HuH-7.5 (cell line): ENCODE results near the gene HOXA10.

Experiments used
- DNase-seq: peaks from one replicate; pipeline ENCODE4 v3.0.0; 2011; ENCODE audit warnings: low spot score

Gene HOXA10

DNA sequence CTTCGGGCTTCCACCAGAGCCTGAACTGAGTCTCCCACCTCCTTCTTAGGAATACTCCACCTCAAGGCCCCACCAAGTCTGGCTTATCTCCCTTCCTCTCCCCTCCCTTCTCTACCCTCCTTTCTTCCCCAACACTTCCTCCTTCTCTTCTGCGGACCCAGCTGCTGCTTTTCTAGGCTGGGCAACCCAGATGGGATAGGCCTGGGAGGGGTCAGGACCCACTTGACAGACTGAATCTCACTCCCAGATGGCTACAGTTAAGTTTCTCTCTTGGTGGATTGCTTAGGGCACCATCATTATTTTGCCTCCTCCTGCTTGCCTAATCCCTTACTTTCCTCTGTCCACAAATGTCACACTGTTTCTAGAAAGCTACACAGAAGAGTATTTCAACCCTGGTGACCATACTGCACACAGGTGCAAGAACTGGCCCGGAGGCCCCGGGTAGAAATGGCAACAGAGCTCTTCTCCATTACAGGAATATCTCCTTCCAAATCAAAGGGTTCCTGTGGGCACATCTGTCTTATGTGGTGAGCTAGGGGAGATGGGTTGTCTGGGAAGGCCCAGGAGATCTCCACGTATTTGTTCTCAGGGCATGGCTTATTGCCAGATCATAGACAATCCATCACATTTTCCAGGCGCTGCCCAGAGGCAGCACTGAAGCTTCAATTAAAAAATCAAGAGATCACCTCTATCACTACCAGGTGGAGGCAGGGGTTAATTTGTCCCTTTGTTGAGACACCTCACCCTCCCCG lies 16.1 kb upstream of the HOXA10 start:
- no peak for DNase-seq

- no peak for DNase-seq
These were observed 15.3 kb upstream of the HOXA10 start for GRCh38 chr7:27189295-27189996.

- DNase-seq, result no peak
These were observed 14.5 kb upstream of the HOXA10 start for GRCh38 chr7:27188386-27189294.

DNA sequence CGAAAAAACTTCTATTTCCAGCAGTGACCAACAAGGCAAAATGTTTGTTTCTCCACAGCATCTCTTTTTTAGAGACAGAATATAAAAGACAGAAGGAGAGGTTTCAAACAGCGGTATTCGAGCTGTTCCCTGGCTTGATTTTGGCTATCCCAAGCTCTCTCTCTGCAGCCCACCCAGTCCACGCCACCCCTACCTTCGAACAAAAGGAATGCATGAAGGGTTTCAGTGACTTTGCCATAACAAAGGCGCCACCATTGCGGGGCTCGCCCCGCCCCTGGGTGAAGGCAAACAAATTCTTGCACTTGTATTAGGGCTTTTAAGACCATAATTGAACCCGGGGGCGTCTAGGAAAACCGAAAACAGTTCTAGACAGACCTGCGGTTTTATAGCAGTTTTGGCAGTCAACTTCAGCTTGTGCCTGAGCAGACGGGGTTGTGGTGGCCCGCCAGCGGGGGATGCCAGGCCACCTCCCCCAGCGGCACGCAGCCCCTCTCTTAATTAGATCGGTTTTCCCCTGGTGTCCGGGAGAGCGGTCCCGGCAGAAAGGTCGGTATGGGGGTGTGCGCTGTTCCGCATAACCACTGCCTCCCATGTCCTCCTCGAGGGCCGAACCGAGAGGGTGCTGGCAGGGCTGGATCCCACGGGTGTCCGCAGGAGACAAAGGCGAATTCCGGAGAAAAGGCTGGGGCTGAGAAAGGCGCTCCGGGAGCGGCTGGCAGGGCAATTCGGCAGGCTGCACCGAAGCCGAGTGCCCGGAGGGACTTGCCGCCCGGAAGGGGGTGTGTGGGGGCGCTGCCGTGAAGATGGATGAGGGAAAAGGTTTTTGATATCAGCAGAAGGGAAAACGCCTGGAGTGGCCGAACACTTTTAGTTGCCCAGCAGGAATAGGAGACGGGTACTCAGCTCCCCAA lies 13.6 kb upstream of the HOXA10 start:
- DNase-seq, result no peak

GRCh38 chr7:27186668-27187474 lies 12.8 kb upstream of the HOXA10 start:
- no peak for DNase-seq

- no peak for DNase-seq
These were observed 11.9 kb upstream of the HOXA10 start for GRCh38 chr7:27185854-27186667.

DNA sequence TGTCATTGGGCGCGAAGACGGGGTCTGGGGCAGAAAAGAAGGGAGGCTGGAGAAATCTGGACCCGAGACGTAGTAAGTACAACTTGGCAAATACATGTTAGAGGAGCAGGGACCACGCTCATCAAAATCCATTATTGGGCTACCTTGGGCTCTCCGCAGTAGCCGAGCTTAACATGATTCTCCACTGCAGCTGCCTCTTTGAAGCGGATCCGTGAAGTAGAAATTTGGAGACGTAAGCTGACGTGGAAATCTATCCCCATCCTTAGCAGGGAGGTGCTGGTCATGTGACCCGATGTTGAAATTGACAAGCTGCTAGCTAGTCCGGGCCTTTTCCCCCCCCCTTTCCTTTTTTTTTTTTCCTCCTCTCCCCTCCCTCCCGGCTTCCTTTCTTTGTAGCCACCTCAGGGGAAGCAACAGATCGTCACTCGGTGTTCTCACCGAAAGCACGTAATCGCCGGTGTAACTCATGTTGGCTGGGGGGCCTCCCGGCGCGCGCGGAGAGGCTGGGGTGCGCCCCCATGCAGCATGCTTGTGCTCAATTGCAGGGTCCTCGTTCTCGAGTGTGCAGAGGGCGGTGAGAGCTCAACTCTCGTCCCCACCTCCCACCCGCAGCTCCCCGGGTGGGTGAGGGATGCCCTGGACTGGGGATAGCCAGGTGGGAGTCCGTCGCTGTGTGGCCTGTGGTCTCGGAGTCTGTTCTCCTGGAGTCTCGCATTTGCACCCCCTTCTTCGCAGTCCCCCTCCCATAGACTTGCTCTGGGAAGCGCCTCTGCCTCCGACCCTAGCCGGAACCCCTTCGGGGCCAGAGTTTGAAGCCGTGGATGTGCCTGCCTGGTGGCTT lies 11.1 kb upstream of the HOXA10 start, which contains the start of gene HOXA11:
HOXA11 (minus strand) TSS at position 220 of the 841 bp plus-strand sequence; CDS start at position 132, 88 bp downstream.
- DNase-seq, result peak; percentile 90

GRCh38 chr7:27184337-27185012 lies 10.4 kb upstream of the HOXA10 start:
- DNase-seq, result peak; percentile 71

DNA sequence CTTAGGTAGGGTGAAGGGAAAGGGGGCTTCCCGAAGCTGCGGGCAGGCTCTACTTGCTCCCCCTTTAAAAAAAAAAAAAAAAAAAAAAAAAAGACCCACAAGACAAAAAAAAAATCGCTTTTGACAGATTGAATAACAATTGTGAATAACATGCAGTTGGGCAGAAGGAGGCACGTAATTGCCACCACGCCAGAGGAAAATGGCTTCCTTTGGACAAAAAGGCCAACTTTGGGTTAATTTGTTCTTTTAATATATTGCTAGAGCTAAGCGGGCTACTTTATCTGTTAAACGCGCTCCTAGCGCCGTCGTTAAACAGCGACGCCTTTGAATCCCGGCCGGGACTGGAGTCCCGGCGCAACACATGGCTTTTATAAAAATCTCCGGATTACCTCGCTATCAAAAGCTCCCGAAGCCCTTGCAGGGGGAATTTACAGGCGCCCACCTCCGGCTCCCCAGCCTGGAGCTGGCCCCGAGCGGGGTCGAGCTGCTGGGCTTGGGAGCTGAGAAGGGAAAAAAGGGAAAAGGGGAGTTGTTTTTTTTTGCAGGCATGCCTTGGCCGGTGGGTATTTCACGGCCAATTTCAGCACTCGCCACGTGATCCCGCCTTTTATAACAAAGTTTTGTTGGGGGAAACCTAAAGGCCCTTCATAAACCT lies 9.7 kb upstream of the HOXA10 start:
- peak; percentile 76 for DNase-seq

DNA sequence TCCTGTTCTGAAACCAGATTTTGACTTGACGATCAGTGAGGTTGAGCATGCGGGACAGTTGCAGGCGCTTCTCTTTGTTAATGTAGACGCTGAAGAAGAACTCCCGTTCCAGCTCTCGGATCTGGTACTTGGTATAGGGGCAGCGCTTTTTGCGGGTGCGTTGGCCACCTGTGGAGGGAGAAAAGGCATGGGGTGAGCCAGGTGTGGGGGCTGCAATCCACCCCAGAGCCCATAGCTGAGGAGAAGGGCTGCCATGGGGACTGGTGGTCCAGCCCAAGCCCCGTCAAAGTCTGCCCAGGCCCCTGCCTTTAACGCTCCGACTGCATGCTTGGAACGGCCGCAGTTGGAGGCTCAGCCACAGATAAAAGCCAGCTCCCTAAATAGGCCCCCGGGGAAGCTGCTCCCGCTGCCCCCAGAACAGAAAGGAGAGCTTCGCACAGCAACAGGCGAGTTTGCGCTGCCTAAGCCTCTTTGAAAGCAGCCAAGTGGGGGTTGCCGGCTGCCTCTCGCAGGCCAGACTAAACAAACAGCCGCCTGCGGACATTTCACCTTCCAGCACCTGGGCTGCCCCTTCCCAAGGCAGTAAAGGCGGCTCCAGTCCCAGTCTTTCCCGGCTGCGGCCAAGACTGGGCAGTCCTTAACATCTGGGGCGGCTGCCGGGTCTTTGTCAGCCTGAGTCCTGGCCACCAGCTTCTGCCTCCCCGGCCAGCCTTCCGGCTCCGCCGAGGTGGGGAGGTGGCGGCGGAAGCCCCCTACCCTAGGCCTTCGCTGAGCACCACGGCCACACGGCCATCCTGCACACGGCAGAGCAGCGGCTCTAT lies 9.0 kb upstream of the HOXA10 start:
- peak; percentile 71 for DNase-seq

DNA sequence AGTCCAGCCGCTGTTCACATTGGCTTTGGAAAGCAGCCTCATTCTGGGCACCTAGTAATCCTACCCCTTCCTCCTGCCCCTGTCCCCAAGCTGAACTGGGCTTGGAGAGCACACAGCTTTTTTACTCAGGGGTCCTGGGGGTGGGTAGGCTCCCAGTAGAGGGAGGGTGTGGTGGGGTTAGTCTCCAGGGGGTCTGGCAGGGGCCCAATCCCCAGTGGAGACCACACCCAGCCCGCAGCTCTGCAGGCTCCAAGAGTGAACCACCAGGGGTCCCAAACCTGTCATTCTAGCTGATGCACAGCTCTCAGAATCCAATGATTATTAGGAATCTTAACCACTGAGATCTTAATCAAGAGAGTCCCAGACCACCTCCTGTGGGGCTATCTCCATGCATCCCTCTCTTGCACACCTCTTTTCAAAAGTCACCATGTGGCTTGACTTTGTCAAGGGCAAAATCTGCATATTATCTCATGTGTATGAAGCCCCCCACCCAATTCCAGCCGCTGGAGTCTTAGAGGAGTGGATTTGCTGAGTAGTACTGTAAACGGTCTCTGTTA lies 8.2 kb upstream of the HOXA10 start:
- DNase-seq, result no peak

DNA sequence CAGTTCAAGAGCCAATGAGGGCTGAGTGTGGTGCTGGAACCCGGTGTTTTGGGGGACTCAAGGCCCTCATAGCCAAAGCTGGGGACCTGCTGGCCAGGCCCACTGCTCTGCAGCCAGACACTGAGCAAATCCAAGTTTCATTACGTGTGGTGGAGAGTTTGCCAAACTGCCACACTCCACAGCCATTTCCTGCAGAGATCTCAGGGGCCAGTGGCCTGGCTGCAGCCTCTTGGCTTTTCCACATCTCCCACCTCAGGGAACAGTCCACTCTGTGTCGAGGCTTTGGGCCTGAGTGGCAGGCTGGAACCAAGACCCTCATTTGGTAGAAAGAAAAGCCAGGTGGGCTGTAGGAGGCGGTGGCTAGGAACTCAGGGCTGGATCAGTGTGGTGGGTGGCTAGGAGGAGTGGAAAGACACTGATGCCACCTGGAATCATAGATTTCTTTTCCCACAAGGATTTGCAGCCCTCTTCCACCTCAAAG lies 7.7 kb upstream of the HOXA10 start:
- DNase-seq, result no peak

- no peak for DNase-seq
These were observed 6.6 kb upstream of the HOXA10 start for GRCh38 chr7:27180431-27181420.

DNA sequence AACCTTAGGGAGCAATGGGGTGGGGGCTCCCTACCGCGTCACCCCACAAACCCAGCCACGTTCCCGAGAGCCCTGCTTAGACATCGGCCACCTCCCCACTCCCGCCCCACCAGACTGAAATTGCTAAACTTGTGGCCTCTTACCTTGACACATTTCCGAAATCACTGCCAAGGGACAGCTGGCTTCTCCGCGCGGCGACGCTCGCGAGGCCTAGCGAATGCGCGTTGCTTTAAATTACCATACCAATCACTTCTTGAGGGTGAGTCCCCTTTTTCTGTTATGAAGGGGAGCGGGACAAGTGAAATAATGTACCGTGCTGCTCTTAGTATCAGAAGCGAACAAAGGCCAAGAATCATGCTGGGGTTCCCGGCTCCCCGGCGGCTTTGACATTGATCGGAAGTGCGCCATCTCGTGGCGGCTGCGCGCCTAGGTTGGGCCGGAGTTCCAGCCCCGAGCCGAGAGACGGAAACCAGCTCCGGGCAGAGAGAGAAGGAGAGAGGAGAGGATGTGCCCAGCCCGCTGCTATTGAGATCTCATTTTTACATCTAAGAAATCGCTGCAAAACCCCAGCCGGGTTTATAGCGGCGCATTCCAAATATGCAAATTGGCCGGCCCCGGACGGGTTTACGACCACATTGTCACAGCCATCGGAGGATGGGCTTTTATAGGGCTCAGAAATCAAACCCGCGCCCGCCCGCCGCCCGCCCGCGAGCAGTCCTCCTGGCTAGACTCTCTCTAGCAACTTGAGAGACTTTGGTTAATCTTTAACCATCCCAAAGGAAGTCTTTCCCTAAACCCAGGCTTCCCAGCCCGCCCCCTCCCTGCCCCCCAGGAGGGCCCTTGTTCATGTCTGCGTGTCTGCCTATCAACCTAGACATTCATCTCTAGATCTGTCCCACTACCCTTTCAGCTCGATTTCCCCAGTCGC lies 5.6 kb upstream of the HOXA10 start:
- peak; percentile 95 for DNase-seq
